Keratinocyte (primary cell): Measurements from ENCODE around the gene RBMS3.

ENCODE experiments used
- CTCF ChIP-seq, 3 experiments: IDR thresholded peaks in 1 of 3; conservative IDR thresholded peaks in 1 of 3; optimal IDR thresholded peaks in 1 of 3; 2 replicates in 2 of 3; 3 replicates in 1 of 3; pipeline versions ENCODE3 to v1.5.1; 2011; ENCODE audit warnings: low read length in 3 of 3, mild to moderate bottlenecking in 3 of 3, moderate library complexity in 2 of 3, control low read depth in 1 of 3, inconsistent platforms in 1 of 3; ENCODE audit not compliant: insufficient read depth in 2 of 3; ENCODE audit errors: extremely low read depth in 1 of 3
- EZH2 ChIP-seq: IDR thresholded peaks from one replicate; pipeline ENCODE4 v1.6.1; 2012; ENCODE audit warnings: inconsistent platforms, mild to moderate bottlenecking, low read length, moderate library complexity

GRCh38 chr3:29291260-29291981 is 10.6 kb downstream of the RBMS3 start:
- TF ChIP-seq EZH2 (no peak), CTCF (optimal IDR thresholded peaks at IDR 0.05 in 1 of 3, IDR thresholded peaks at IDR 0.05 in 1 of 3, conservative IDR thresholded peaks at IDR 0.05 in 1 of 3; ENCODE audit: extremely low read depth in 1 of 3, insufficient read depth in 2 of 3, low read length in 3 of 3) (no peak)
